DND-41 (cell line): ENCODE measurements around the gene TAOK1.

Source experiments
- EZH2 ChIP-seq: IDR thresholded peaks from 3 replicates; pipeline ENCODE4 v1.6.1; 2012; ENCODE audit warnings: borderline replicate concordance, low read depth, mild to moderate bottlenecking, moderate library complexity, low read length, inconsistent platforms; ENCODE audit not compliant: severe bottlenecking
- TF ChIP-seq, protein P1 (sequence below): IDR thresholded peaks from 2 replicates; pipeline ENCODE4 v1.5.1; 2012; ENCODE audit warnings: borderline replicate concordance, low read length, moderate library complexity, mild to moderate bottlenecking; ENCODE audit not compliant: poor library complexity, severe bottlenecking; ENCODE audit errors: extremely low read depth

DNA sequence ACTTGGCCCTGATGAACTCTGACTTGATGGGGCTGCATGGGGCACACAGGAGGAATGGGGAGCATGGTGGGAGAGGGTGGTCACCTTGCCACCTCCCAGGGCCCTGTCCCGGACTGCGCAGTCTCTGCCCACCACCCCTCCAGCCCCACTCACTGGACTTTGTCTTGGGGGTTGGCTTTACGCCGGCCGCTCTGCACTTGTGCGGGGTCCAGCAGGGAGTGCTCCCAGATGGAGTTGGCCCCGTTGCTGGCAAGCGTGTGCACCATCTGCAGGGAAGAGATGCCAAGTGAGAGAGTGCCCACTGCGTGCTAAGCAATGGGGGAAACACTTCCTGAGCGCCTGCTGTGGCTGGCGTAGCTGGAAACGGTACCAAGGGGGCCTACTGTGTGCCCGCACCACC is 192.6 kb downstream of the TAOK1 start:
- TF ChIP-seq, protein P1, sequence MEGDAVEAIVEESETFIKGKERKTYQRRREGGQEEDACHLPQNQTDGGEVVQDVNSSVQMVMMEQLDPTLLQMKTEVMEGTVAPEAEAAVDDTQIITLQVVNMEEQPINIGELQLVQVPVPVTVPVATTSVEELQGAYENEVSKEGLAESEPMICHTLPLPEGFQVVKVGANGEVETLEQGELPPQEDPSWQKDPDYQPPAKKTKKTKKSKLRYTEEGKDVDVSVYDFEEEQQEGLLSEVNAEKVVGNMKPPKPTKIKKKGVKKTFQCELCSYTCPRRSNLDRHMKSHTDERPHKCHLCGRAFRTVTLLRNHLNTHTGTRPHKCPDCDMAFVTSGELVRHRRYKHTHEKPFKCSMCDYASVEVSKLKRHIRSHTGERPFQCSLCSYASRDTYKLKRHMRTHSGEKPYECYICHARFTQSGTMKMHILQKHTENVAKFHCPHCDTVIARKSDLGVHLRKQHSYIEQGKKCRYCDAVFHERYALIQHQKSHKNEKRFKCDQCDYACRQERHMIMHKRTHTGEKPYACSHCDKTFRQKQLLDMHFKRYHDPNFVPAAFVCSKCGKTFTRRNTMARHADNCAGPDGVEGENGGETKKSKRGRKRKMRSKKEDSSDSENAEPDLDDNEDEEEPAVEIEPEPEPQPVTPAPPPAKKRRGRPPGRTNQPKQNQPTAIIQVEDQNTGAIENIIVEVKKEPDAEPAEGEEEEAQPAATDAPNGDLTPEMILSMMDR = no peak
- no peak for TF ChIP-seq EZH2
